Astrocyte of the cerebellum (primary cell): ENCODE measurements around the gene CD1E.
"Not testable (repeated sequence)": the region's sequence is repeated elsewhere in the genome, so short reads cannot be mapped to it uniquely, and the experiment has no call there.

Experiments
- DNase-seq: peaks from one replicate; pipeline ENCODE4 v3.0.0-alpha.2; 2011; ENCODE audit warnings: low read depth
- H3K4me3 ChIP-seq: 2 replicates; pipeline ENCODE4 v1.5.1; 2011; ENCODE audit warnings: mild to moderate bottlenecking, low read depth, low read length, moderate library complexity
- CTCF ChIP-seq: IDR thresholded peaks from 2 replicates; pipeline ENCODE4 v1.5.1; 2012; ENCODE audit warnings: low read length, low read depth, moderate library complexity, mild to moderate bottlenecking; ENCODE audit errors: missing control alignments
- in situ Hi-C: cut with HindIII; loops from 2 replicates; pipeline ENCODE4 v1.10.0; 2017; ENCODE audit warnings: low sequenced_read_pairs

CD1E gene

DNA sequence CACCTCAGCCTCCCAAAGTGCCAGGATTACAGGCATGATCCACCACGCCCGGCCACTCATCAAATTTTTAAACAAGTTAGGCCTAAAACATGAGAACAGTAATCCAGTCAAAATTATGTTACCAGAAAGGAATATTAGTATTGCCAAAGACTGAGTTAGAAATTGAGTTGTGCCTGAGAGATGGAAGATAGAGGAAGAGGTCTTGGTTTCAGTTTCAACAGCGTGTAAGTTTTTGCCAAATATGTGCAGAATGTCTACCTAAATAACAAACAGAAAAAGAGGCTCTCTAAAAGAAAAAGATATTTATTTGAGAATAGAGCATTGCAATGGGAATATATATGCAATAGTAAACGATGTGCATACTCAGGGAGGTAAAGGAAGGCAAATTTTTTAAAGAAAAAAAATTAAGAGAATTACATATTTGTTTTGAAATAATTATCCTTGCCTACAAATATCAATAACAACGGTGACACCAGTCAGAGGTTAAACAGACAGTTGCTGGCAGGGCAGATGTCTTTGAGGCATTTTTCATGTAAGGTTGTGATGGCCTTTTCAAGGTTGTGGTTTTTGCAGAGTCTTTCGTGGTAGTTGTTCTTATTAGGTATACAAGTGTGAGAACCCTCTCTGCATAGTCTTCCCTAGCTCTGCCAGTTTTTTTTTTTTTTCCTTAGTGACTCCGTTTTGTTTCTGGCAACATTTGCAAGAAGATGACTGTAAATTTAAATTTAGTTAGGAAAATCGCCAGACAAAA is 20.1 kb upstream of the CD1E start:
- H3K4me3 ChIP-seq, result no peak overlapping the region
- TF ChIP-seq CTCF, result no peak
- in situ Hi-C loops, result no loop called here
- no peak for DNase-seq

DNA sequence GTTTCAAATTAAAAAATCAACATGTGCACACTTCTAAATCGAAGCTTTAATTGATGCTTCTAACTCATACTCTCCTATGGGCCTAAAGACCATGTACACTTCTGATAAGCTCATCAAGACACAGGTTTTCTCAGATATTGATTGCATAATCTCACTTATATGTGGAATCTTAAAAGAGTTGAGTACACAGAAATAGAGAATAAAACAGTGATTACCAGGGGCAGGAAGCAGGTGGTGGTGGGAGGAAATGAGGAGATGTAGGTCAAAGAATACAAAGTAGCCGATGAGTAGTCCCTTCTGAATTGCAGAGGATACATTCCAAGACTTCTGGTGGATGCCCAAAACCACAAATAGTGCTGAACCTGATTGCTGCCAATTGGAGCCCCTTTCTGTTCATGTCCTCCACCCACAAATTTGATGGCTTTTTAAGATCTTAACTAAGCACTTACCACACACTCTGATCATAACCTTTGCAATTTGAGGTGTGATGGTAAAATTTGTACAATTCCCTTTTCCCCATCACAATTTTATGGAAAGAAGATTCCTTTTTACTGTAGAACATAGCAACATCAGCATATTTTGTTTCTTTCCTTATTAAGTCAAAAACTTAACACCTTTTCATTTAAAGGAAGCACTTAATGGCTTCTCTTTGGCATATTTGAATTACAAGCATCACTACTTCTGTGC is 19.0 kb upstream of the CD1E start:
- TF ChIP-seq CTCF, result no peak
- no peak for DNase-seq
- no peak overlapping the region for H3K4me3 ChIP-seq
- in situ Hi-C loops, result no loop called here

DNA sequence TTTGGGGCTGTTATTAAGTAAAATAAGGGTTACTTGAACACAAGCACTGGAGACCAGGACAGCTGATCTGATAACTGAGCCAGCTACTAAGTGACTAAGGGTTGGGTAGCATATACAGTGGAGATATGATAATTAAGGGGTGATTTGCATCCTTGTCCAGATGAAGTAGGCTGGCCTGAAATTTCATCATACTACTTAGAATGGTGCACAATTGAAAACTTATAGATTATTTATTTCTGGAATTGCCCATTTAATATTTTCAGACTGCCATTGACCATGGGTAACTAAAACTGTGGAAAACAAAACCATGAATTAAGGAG is 18.5 kb upstream of the CD1E start:
- in situ Hi-C loops, result no loop called here
- TF ChIP-seq CTCF, result no peak
- no peak overlapping the region for H3K4me3 ChIP-seq
- no peak for DNase-seq

DNA sequence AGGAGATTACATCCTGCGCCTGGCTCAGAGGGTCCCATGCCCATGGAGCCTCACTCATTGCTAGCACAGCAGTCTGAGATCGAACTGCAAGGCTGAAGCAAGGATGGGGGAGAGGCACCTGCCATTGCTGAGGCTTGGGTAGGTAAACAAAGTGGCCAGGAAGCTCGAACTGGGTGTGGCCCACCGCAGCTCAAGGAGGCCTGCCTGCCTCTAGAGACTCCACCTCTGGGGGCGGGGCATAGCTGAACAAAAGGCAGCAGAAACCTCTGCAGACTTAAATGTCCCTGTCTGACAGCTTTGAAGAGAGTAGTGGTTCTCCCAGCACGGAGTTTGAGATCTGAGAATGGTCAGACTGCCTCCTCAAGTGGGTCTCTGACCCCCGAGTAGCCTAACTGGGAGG is 17.3 kb upstream of the CD1E start:
- in situ Hi-C loops, DNase-seq, H3K4me3 ChIP-seq: not testable (repeated sequence)

DNA sequence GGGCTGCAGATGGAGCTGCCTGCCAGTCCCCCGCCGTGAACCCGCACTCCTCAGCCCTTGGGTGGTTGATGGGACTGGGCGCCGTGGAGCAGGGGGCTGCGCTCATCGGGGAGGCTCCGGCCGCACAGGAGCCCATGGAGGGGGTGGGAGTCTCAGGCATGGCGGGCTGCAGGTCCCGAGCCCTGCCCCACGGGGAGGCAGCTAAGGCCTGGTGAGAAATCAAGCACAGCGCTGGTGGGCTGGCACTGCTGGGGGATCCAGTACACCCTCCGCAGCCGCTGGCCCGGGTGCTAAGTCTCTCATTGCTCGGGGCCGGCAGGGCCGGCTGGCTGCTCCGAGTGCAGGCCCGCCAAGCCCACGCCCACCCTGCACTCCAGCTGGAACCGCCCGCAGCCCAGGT is 4.7 kb upstream of the CD1E start:
- DNase-seq, in situ Hi-C loops, H3K4me3 ChIP-seq: not testable (repeated sequence)

DNA sequence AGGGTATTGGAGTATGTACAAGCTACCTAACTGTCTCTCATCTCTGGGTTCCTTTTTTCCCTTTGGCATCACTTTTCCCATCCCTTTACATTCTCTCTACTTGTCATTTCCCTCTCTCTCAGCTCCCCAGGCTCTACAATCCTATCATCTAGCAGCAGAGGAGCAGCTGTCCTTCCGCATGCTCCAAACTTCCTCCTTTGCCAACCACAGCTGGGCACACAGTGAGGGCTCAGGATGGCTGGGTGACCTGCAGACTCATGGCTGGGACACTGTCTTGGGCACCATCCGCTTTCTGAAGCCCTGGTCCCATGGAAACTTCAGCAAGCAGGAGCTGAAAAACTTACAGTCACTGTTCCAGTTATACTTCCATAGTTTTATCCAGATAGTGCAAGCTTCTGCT is 561 bp downstream of the CD1E start:
- no peak for TF ChIP-seq CTCF
- no peak overlapping the region for H3K4me3 ChIP-seq
- in situ Hi-C loops, result no loop called here
- DNase-seq, result no peak

- H3K4me3 ChIP-seq, result no peak overlapping the region
- in situ Hi-C loops, result no loop called here
- no peak for DNase-seq
- no peak for TF ChIP-seq CTCF
Measured at GRCh38 chr1:158355773-158356285, 2.1 kb downstream of the CD1E start.
